ENCODE measurements around the gene ALOX15. TPM values are rescaled to one million over a fixed set of nuclear protein-coding genes. Genes with fewer than 3 reads are reported as not detected.
"Not testable (repeated sequence)": the region's sequence is repeated elsewhere in the genome, so short reads cannot be mapped to it uniquely, and the experiment has no call there.

Gene ALOX15
- total RNA-seq, 4 donors from 2014 or later, result not detected

DNA sequence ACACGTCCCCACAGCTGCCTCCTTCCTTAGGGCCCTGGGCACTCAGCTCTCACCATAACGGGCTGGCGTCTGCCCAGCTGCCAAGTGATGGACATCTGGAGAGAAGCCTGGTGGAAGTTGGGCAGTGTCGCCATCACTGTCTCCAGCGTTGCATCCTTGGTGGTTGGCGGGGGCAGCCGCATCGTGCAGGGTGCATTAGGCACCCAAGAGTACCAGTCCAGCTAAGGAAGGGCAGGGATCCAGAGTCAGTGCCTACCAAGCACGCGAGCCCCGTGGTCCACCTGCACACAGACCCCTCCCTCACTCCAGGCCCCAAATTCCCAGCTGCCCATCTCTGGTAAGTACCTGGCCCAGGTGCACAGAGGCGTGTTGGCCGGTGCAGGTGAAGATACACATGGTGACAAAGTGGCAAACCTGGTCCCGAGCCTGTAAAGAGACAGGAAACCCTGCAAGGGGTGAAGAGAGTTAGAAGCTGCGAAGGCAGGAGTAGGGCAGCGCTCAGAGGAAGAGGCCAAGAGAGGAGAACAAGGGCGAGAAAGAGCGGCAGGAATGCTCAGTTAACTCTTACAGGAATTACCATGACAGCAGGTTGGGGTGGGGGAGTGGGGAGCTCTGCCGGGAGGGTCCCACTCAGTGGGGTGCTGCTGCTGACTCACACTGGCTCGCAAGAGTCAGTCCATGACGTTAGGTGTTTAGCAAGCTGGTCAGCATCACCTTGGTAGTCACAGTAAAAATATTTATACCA is 9.5 kb downstream of the ALOX15 start:
- Histone ChIP-seq H3K27me3 (no peaks in the 10 kb centered on the region), H3K4me1 (peaks cover 0 to 9% (median 3%) of the 10 kb centered on the region in 4 donors), H3K4me3 (no peak overlapping the region), H3K27ac (no peak overlapping the region), H3K36me3 (no peaks in the 10 kb centered on the region), H3K9me3 (no peaks in the 10 kb centered on the region)
- no peak for DNase-seq
- TF ChIP-seq POLR2A (IDR thresholded peaks at IDR 0.05), result no peak
- TF ChIP-seq, protein P1, sequence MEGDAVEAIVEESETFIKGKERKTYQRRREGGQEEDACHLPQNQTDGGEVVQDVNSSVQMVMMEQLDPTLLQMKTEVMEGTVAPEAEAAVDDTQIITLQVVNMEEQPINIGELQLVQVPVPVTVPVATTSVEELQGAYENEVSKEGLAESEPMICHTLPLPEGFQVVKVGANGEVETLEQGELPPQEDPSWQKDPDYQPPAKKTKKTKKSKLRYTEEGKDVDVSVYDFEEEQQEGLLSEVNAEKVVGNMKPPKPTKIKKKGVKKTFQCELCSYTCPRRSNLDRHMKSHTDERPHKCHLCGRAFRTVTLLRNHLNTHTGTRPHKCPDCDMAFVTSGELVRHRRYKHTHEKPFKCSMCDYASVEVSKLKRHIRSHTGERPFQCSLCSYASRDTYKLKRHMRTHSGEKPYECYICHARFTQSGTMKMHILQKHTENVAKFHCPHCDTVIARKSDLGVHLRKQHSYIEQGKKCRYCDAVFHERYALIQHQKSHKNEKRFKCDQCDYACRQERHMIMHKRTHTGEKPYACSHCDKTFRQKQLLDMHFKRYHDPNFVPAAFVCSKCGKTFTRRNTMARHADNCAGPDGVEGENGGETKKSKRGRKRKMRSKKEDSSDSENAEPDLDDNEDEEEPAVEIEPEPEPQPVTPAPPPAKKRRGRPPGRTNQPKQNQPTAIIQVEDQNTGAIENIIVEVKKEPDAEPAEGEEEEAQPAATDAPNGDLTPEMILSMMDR (IDR thresholded peaks at IDR 0.05), result no peak

DNA sequence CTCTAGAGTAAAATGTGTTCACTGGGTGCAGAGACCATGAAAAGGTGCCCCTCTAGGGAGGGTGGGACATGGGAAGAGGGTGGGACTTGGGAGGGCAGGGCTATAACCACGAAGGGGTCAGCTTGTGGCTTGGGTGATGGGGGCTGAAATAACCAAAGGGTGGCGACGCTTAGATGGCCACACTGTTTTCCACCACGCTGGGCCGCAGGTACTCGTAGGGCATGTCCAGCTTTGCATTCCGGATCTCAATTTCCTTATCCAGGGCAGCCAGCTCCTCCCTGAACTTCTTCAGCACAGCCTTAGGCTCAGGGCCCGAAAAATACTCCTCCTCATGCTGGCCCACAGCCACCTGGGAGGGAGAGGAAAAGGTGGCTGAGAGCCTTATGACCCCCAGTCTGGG is 10.0 kb downstream of the ALOX15 start:
- DNase-seq, result no peak

DNA sequence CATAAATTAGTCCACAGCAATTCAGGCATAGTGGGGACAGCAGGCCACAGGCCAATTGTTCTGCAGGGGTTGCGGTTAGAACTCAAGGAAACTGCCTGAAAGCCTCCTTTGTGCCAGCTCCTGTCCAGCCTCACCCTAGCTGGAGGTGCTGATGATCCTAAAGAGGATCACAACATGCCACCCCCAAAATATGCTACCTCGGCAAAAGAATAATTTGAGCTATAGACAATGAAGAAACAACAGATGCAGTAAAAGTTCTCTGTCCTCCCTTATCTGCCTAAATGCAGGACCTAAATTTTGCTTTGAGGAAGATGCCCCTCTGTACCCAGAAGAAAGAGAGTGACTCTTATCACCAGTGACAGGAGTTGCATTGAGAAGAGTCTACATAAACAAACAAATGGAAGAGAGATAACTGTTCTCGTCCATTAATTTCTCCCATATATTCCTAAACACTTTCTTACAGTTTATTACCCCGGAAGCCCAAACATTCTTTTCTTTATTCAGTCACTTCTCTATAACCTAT is 14.7 kb downstream of the ALOX15 start:
- DNase-seq, result no peak
- H3K27me3 ChIP-seq, result no peaks in the 10 kb centered on the region
- H3K4me1 ChIP-seq, result no peaks in the 10 kb centered on the region
- TF ChIP-seq, protein P1 (IDR thresholded peaks at IDR 0.05), result no peak
- TF ChIP-seq POLR2A (IDR thresholded peaks at IDR 0.05), result no peak
- no peak overlapping the region for H3K4me3 ChIP-seq
- no peak overlapping the region for H3K27ac ChIP-seq
- no peaks in the 10 kb centered on the region for H3K9me3 ChIP-seq
- no peaks in the 10 kb centered on the region for H3K36me3 ChIP-seq

More for the DNA sequence above, 10.0 kb downstream of the ALOX15 start:
- Histone ChIP-seq H3K4me1 (peaks cover 0 to 3% (median under 1%) of the 10 kb centered on the region in 4 donors), H3K27ac (no peak overlapping the region), H3K27me3 (no peaks in the 10 kb centered on the region), H3K36me3 (no peaks in the 10 kb centered on the region), H3K9me3 (no peaks in the 10 kb centered on the region), H3K4me3 (no peak overlapping the region)
- no peak for TF ChIP-seq POLR2A (IDR thresholded peaks at IDR 0.05)
- TF ChIP-seq, protein P1 (IDR thresholded peaks at IDR 0.05), result no peak

DNA sequence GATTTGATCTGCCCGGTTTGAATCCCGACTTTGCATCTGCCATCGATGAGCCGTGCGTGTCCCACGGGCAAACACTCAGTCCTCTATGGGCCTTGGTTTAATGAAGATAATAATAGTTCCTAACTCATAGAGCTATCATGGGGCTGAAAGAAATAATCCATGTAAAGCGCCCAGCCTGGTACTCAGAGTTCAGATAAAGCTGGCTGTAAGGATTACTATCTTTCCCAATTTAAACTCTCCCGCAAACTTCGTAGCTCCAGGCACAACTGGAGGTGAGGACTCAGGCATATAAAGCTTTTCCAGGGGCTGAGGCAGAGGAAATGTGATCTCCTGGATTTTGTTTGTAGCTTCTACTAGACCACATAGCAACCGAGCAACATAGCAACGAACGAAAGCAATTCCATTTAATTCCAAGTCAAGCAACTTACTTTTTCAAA is 16.3 kb downstream of the ALOX15 start:
- TF ChIP-seq POLR2A (IDR thresholded peaks at IDR 0.05), result no peak
- TF ChIP-seq, protein P1 (IDR thresholded peaks at IDR 0.05), result no peak
- no peak for DNase-seq
- H3K4me1 ChIP-seq, result no peaks in the 10 kb centered on the region
- no peak overlapping the region for H3K27ac ChIP-seq
- H3K4me3 ChIP-seq, result no peak overlapping the region
- no peaks in the 10 kb centered on the region for H3K27me3 ChIP-seq
- no peaks in the 10 kb centered on the region for H3K36me3 ChIP-seq
- no peaks in the 10 kb centered on the region for H3K9me3 ChIP-seq

DNA sequence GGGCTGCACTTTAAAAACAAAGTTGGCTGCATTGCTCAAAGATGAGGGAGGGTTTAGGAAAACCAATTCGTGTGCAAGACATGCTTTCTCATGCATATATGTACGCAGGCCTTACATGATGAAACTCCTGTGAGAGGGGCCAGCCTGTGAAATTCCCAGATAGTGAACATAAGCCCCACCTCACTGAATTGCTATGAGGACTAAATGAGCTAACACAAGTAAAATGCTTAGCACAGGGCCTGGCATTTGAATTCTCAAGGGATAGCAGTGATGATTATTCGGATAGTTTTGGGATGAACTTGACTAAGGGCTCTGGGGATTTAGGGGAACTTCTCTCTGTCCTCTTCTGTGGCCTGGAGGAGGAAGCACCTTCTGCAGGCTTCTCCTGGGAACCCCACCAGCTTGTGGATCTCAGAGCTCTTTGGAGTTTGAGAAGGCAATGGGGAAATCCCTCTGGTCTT is 17.0 kb downstream of the ALOX15 start:
- H3K4me1 ChIP-seq, H3K27me3 ChIP-seq, H3K9me3 ChIP-seq, H3K27ac ChIP-seq, DNase-seq, H3K36me3 ChIP-seq, H3K4me3 ChIP-seq: not testable (repeated sequence)

DNA sequence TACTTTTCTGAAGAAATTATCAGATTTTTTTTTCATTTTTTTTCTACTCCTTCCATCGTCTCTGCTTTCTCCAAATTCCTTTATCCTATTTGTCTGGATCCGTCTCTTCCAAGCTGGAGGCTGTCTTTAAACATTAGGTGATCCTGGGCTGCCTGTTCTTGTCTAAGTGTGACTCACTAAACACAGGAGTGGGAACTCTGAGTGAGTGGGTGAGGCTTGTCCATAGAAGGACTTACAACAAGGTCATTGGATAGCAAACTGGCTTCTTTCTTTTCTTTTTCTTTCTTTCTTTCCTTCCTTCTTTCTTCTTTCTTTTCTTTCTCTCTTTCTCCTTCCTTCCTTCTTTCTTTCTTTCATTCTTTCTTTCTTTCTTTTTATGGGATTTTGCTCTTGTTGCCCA is 18.2 kb downstream of the ALOX15 start:
- H3K4me3 ChIP-seq, result no peak overlapping the region
- no peaks in the 10 kb centered on the region for H3K9me3 ChIP-seq
- no peak overlapping the region for H3K27ac ChIP-seq
- H3K4me1 ChIP-seq, result no peaks in the 10 kb centered on the region
- TF ChIP-seq POLR2A (IDR thresholded peaks at IDR 0.05), result no peak
- H3K27me3 ChIP-seq, result no peaks in the 10 kb centered on the region
- no peak for DNase-seq
- H3K36me3 ChIP-seq, result no peaks in the 10 kb centered on the region
